ENCODE measurements around the gene PSTPIP2. TPM values are rescaled to one million over a fixed set of nuclear protein-coding genes. Genes with fewer than 3 reads are reported as not detected.

The PSTPIP2 gene
- total and polyA plus RNA-seq, 2 of the 4 experiments (the other 2 are of a cell fraction): 10.4 to 12.4 TPM

DNA sequence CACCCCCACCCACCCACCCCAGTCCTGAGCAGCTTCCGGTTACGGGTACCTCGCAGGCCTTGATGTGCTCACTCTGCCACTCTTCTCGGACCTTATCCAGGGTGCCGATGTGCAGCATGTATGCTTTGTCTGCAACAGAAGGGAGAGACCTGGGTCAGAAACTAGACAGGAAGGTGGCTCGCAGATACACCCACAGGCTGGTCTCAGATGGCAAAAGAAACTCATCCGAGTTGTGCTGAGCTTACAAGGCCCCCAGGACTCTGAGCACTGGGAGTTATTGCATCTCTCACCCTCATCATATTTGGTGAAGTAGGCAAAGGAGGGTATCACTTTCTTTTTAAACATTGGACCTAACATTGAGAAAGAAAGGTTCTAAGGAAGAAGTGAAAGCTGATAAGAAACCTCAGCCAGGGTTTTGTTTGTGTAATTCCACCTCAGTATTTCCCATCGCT is 74.3 kb downstream of the PSTPIP2 start:
- Histone ChIP-seq H4K5ac (ENCODE audit: low read depth, low read length) (no peak overlapping the region), H3K9me3 (ENCODE audit: control insufficient read depth, insufficient read depth, low read length) (no peaks in the 10 kb centered on the region; the same call in 1 of the 2 replicates), H2BK20ac (ENCODE audit: low read depth, low read length) (no peak overlapping the region), H3K27me3 (ENCODE audit: control insufficient read depth, insufficient read depth, low read length) (no peaks in the 10 kb centered on the region), H4K91ac (ENCODE audit: insufficient read depth, low read depth, low read length) (no peak overlapping the region; the same call in 1 of the 2 replicates), H2BK5ac (ENCODE audit: low read depth, low read length, poor library complexity, severe bottlenecking) (no peak overlapping the region), H3K4me1 (ENCODE audit: control insufficient read depth, insufficient read depth, low read length) (peaks cover 4% of the 10 kb centered on the region), H3K18ac (ENCODE audit: low read depth, low read length) (no peak overlapping the region), H3K4ac (ENCODE audit: low read depth, low read length) (no peak overlapping the region), H3K23ac (ENCODE audit: low read depth, low read length) (no peak overlapping the region), H2AK9ac (replicated peaks; ENCODE audit: low read depth, low read length, poor library complexity) (no peak overlapping the region), H2AK5ac (ENCODE audit: low read depth, low read length) (no peak overlapping the region), H3K79me1 (ENCODE audit: low read depth in 1 of 2, low read length in 2 of 2) (no peaks in the 10 kb centered on the region), H2AFZ (replicated peaks; ENCODE audit: low read length, poor library complexity) (no peak overlapping the region), H3K9me1 (ENCODE audit: insufficient read depth, low read length) (0 out of 2 replicates have a peak, but pooled peaks cover 4% of the 10 kb centered on the region), H3K36me3 (ENCODE audit: control insufficient read depth, insufficient read depth, low read length) (peaks cover 6% of the 10 kb centered on the region; the same call in 1 of the 2 replicates), H3K27ac (ENCODE audit: insufficient read depth, low read length) (no peak overlapping the region), H3K9ac (ENCODE audit: low read depth, low read length) (no peak overlapping the region), H2BK15ac (ENCODE audit: low read depth, low read length) (no peak overlapping the region), H2BK120ac (ENCODE audit: low read depth, low read length) (no peak overlapping the region), H3K4me3 (ENCODE audit: insufficient read depth, low read depth, low read length) (no peak overlapping the region), H3K56ac (ENCODE audit: extremely low read depth, insufficient read depth, low read length) (no peak overlapping the region), H4K8ac (ENCODE audit: low read depth in 2 of 2, low read length in 2 of 2) (no peak overlapping the region), H3K14ac (replicated peaks; ENCODE audit: low read depth, low read length) (no peak overlapping the region), H3K4me2 (ENCODE audit: low read depth, low read length) (no peak overlapping the region), H4K20me1 (ENCODE audit: insufficient read depth, low read length) (no peaks in the 10 kb centered on the region; the same call in 1 of the 2 replicates)
- in situ Hi-C loops (cut with MboI; ENCODE audit: low sequenced_read_pairs) (no loop called here), dilution Hi-C loops (cut with HindIII; ENCODE audit: low sequenced_read_pairs, unreplicated experiment) (no loop called here), intact Hi-C loops (cut with micrococcal nuclease) (no loop called here)
- no peak for DNase-seq
- no peak for ATAC-seq (ENCODE audit: low read depth)
- POLR2A ChIA-PET (ENCODE audit: unreplicated experiment): no interaction called here
- WGBS, 2 experiments (ENCODE audit: extremely low coverage in 2 of 2, insufficient read length in 1 of 2): 100% methylated on average over 1 of the region's 8 CpGs; no CpG with 5 or more reads in 1 of the 2 experiments
- CTCF ChIA-PET: no interaction called here
- BruUV-seq (replicated peaks): no TSS peak
- TF ChIP-seq CTCF (conservative IDR thresholded peaks at IDR 0.05; ENCODE audit: low read depth, low read length) (no peak), CEBPB (IDR thresholded peaks at IDR 0.05; ENCODE audit: low read depth, low read length) (no peak), RFX5 (IDR thresholded peaks at IDR 0.05; ENCODE audit: low read depth, low read length) (no peak), MXI1 (IDR thresholded peaks at IDR 0.05; ENCODE audit: borderline replicate concordance, low read depth, low read length) (no peak), MAFK (IDR thresholded peaks at IDR 0.05; ENCODE audit: low read depth, low read length) (no peak), MAZ (IDR thresholded peaks at IDR 0.05; ENCODE audit: borderline replicate concordance, low read depth, low read length) (no peak), POLR2A (IDR thresholded peaks at IDR 0.05; ENCODE audit: low read depth, low read length) (no peak), FOS (IDR thresholded peaks at IDR 0.05; ENCODE audit: low read depth, low read length) (no peak)
- TF ChIP-seq, protein P1, sequence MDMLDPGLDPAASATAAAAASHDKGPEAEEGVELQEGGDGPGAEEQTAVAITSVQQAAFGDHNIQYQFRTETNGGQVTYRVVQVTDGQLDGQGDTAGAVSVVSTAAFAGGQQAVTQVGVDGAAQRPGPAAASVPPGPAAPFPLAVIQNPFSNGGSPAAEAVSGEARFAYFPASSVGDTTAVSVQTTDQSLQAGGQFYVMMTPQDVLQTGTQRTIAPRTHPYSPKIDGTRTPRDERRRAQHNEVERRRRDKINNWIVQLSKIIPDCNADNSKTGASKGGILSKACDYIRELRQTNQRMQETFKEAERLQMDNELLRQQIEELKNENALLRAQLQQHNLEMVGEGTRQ (IDR thresholded peaks at IDR 0.05; ENCODE audit: low read depth, low read length): no peak

All from IMR-90 (cell line).